Activated T-helper 1 cell treated with anti-CD3 and anti-CD28 coated beads, Interleukin-2, amount 50 U/mL, for 16 hours (primary cell): ENCODE measurements around the gene RPTN.
"Not testable (repeated sequence)": the region's sequence is repeated elsewhere in the genome, so short reads cannot be mapped to it uniquely, and the experiment has no call there.

Source experiments
- DNase-seq, 2 donors: peaks; one replicate each; pipeline ENCODE4 v3.0.0-alpha.2; 2020; ENCODE audit warnings: low read depth in 1 of 2, low spot score in 1 of 2

The RPTN gene

GRCh38 chr1:152165286-152166077, 6.5 kb upstream of the RPTN start:
- no peak for DNase-seq

GRCh38 chr1:152164517-152165136, 5.6 kb upstream of the RPTN start:
- no peak for DNase-seq

GRCh38 chr1:152162792-152163463, 3.9 kb upstream of the RPTN start:
- no peak for DNase-seq

GRCh38 chr1:152160576-152160975, 1.5 kb upstream of the RPTN start:
- DNase-seq = no peak

GRCh38 chr1:152153996-152154395, 5.0 kb downstream of the RPTN start:
- DNase-seq = no peak

GRCh38 chr1:152151646-152152045, 7.4 kb downstream of the RPTN start:
- DNase-seq = no peak

- DNase-seq = no peak
Observed at GRCh38 chr1:152148981-152149380, 10.0 kb downstream of the RPTN start.

- DNase-seq = no peak
Observed at GRCh38 chr1:152148051-152148450, 11.0 kb downstream of the RPTN start.

- no peak for DNase-seq
Observed at GRCh38 chr1:152145769-152146168, 13.3 kb downstream of the RPTN start.

GRCh38 chr1:152144674-152145183, 14.3 kb downstream of the RPTN start:
- not testable (repeated sequence) for DNase-seq

GRCh38 chr1:152143150-152143887, 15.7 kb downstream of the RPTN start:
- DNase-seq = no peak

GRCh38 chr1:152141971-152142584, 16.9 kb downstream of the RPTN start:
- no peak for DNase-seq

GRCh38 chr1:152137215-152137614, 21.8 kb downstream of the RPTN start:
- no peak for DNase-seq

GRCh38 chr1:152130186-152130585, 28.8 kb downstream of the RPTN start:
- DNase-seq = no peak

- DNase-seq = no peak
Observed at GRCh38 chr1:152127673-152128072, 31.4 kb downstream of the RPTN start.

- DNase-seq = no peak
Observed at GRCh38 chr1:152125834-152126443, 33.1 kb downstream of the RPTN start.

- DNase-seq = no peak
Observed at GRCh38 chr1:152118915-152119314, 40.1 kb downstream of the RPTN start.

- DNase-seq = no peak
Observed at GRCh38 chr1:152115344-152115743, 43.7 kb downstream of the RPTN start, which contains the start of gene TCHH. TSS of gene TCHH (minus strand) at chr1:152115444. CDS start at chr1:152114080, 1,364 bp downstream.

- no peak for DNase-seq
Observed at GRCh38 chr1:152112885-152113432, 46.1 kb downstream of the RPTN start.
